ENCODE results near the gene GPATCH1. TPM values are rescaled to one million over a fixed set of nuclear protein-coding genes. Genes with fewer than 3 reads are reported as not detected.

GPATCH1 gene
- total and polyA plus RNA-seq, 9 of the 15 experiments (the other 6 are each of a cell fraction or from before 2014, with no cell fraction given): 3.7 to 9.7 (median 7.7) TPM

DNA sequence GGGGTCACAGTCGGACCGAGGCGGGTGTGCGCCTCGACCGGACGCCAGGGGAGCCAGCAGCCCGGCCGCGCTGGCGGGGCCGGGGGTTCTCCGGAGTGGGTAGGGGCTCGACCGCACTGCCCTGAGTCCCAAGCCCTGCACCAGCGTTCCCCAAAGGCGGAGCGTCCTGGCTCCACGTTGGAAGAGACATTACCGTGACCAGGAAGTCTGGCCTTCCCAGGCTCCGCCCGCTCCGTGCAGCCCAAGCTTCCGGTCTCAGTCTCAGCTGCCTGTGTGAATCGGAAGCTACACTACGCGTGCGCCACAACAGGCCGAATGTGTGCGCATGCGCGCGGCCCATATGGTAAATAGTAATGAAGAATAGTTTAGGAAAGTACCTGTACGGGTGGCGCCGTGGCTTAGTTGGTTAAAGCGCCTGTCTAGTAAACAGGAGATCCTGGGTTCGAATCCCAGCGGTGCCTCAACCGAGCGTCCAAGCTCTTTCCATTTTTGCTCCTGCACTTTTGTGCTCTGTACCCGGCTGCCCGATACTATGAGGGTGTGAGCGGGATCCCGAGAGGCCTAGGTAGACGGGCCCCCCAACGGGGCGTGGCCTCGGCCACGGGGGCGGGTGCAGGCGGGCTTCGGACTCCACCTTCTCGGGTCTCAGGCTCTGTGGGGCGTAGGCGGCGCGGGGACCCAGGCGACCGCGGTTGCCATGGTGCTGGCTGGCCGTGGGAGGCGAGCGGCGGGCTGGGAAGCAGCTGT lies 95.9 kb downstream of the GPATCH1 start (continued):
- TF ChIP-seq PML (IDR thresholded peaks at IDR 0.05; ENCODE audit: low read length): peak; percentile 60
- 0 out of 2 replicates have a peak, but pooled peaks have one; percentile 41 for TF ChIP-seq SMAD4 (CRISPR knock-in tag; conservative IDR thresholded peaks at IDR 0.05)
- TF ChIP-seq TAL1 (IDR thresholded peaks at IDR 0.05): no peak
- TF ChIP-seq, protein P1, sequence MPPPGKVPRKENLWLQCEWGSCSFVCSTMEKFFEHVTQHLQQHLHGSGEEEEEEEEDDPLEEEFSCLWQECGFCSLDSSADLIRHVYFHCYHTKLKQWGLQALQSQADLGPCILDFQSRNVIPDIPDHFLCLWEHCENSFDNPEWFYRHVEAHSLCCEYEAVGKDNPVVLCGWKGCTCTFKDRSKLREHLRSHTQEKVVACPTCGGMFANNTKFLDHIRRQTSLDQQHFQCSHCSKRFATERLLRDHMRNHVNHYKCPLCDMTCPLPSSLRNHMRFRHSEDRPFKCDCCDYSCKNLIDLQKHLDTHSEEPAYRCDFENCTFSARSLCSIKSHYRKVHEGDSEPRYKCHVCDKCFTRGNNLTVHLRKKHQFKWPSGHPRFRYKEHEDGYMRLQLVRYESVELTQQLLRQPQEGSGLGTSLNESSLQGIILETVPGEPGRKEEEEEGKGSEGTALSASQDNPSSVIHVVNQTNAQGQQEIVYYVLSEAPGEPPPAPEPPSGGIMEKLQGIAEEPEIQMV (tag; conservative IDR thresholded peaks at IDR 0.05; ENCODE audit: low read depth): peak; percentile 57; the same call in 1 of the 2 replicates
- TF ChIP-seq PTBP1 (IDR thresholded peaks at IDR 0.05; ENCODE audit: low read depth, low read length): 0 out of 2 replicates have a peak, but pooled peaks have one; percentile 66
- peak; percentile 41; the same call in 1 of the 2 replicates for TF ChIP-seq CREM (IDR thresholded peaks at IDR 0.05; ENCODE audit: low read depth)
- peak in 1 of 2 experiments; percentile 39; a peak in 1 of 4 replicates for TF ChIP-seq ETV6 (IDR thresholded peaks at IDR 0.05; ENCODE audit: borderline replicate concordance in 1 of 2, low read depth in 2 of 2, low read length in 1 of 2)
- TF ChIP-seq ETV6 (CRISPR knock-in tag; IDR thresholded peaks at IDR 0.05; ENCODE audit: borderline replicate concordance): no peak
- TF ChIP-seq, protein P2, sequence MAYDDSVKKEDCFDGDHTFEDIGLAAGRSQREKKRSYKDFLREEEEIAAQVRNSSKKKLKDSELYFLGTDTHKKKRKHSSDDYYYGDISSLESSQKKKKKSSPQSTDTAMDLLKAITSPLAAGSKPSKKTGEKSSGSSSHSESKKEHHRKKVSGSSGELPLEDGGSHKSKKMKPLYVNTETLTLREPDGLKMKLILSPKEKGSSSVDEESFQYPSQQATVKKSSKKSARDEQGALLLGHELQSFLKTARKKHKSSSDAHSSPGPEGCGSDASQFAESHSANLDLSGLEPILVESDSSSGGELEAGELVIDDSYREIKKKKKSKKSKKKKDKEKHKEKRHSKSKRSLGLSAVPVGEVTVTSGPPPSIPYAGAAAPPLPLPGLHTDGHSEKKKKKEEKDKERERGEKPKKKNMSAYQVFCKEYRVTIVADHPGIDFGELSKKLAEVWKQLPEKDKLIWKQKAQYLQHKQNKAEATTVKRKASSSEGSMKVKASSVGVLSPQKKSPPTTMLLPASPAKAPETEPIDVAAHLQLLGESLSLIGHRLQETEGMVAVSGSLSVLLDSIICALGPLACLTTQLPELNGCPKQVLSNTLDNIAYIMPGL (CRISPR knock-in tag; IDR thresholded peaks at IDR 0.05): peak; percentile 96
- peak; percentile 98 for TF ChIP-seq RBBP5 (IDR thresholded peaks at IDR 0.05; ENCODE audit: borderline replicate concordance, insufficient read depth, low read length, poor library complexity, severe bottlenecking)
- TF ChIP-seq, protein P3, sequence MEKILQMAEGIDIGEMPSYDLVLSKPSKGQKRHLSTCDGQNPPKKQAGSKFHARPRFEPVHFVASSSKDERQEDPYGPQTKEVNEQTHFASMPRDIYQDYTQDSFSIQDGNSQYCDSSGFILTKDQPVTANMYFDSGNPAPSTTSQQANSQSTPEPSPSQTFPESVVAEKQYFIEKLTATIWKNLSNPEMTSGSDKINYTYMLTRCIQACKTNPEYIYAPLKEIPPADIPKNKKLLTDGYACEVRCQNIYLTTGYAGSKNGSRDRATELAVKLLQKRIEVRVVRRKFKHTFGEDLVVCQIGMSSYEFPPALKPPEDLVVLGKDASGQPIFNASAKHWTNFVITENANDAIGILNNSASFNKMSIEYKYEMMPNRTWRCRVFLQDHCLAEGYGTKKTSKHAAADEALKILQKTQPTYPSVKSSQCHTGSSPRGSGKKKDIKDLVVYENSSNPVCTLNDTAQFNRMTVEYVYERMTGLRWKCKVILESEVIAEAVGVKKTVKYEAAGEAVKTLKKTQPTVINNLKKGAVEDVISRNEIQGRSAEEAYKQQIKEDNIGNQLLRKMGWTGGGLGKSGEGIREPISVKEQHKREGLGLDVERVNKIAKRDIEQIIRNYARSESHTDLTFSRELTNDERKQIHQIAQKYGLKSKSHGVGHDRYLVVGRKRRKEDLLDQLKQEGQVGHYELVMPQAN (IDR thresholded peaks at IDR 0.05; ENCODE audit: borderline replicate concordance): peak; percentile 71; the same call in 1 of the 2 replicates
- TF ChIP-seq YY1 (IDR thresholded peaks at IDR 0.05; ENCODE audit: borderline replicate concordance in 1 of 3, control insufficient read depth in 1 of 3, extremely low read depth in 1 of 3, insufficient read depth in 3 of 3, insufficient read length in 1 of 3, insufficient replicate concordance in 2 of 3, low read depth in 1 of 3, low read length in 2 of 3): peak in 1 of 3 experiments; percentile 6
- TF ChIP-seq, protein P4, sequence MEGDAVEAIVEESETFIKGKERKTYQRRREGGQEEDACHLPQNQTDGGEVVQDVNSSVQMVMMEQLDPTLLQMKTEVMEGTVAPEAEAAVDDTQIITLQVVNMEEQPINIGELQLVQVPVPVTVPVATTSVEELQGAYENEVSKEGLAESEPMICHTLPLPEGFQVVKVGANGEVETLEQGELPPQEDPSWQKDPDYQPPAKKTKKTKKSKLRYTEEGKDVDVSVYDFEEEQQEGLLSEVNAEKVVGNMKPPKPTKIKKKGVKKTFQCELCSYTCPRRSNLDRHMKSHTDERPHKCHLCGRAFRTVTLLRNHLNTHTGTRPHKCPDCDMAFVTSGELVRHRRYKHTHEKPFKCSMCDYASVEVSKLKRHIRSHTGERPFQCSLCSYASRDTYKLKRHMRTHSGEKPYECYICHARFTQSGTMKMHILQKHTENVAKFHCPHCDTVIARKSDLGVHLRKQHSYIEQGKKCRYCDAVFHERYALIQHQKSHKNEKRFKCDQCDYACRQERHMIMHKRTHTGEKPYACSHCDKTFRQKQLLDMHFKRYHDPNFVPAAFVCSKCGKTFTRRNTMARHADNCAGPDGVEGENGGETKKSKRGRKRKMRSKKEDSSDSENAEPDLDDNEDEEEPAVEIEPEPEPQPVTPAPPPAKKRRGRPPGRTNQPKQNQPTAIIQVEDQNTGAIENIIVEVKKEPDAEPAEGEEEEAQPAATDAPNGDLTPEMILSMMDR (IDR thresholded peaks at IDR 0.05 in 2 of 3, conservative IDR thresholded peaks at IDR 0.05 in 1 of 3; ENCODE audit: insufficient read depth in 2 of 3, low read depth in 1 of 3, low read length in 3 of 3): peak in 2 of 3 experiments; percentile 36 to 46; a peak in 3 of 6 replicates
- TF ChIP-seq BRCA1 (IDR thresholded peaks at IDR 0.05): no peak
- no peak for TF ChIP-seq BRCA1 (CRISPR knock-in tag; IDR thresholded peaks at IDR 0.05)
- TF ChIP-seq MTF1 (CRISPR knock-in tag; IDR thresholded peaks at IDR 0.05; ENCODE audit: borderline replicate concordance): no peak
- peak; percentile 77; the same call in 1 of the 2 replicates for TF ChIP-seq CTBP1 (IDR thresholded peaks at IDR 0.05; ENCODE audit: borderline replicate concordance)
- peak; percentile 96 for TF ChIP-seq MYNN (IDR thresholded peaks at IDR 0.05)
- TF ChIP-seq MYNN (CRISPR knock-in tag; IDR thresholded peaks at IDR 0.05): peak; percentile 74

Measured in K562 (cell line).